CD4-positive, alpha-beta T cell treated with Interleukin-4 for 4 hours (primary cell): ENCODE results near the gene EIF3L.

Source experiments
- DNase-seq: peaks from one replicate; pipeline ENCODE4 v3.0.0-alpha.2; 2020

EIF3L gene

GRCh38 chr22:37817705-37818408 is 31.4 kb upstream of the EIF3L start:
- peak; percentile 64 for DNase-seq

- peak; percentile 52 for DNase-seq
These were observed 30.7 kb upstream of the EIF3L start for GRCh38 chr22:37818409-37819104.

DNA sequence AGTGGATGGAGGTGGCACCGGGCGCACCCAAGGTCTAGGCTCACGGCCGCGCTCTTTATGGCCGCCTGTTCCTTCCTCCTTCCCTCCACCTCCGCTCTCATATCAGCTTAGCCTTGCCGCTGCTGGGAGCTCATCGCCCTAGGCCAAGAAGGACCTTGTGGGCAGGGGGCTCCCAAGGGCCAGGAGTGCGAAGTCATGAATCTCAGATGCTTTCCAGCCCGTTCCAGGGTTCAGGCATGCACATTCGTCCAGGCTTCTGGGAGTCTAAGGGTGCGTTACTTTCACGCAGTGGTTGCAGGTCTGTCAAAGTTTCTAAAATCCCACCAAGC is 30.1 kb upstream of the EIF3L start:
- DNase-seq, result no peak

DNA sequence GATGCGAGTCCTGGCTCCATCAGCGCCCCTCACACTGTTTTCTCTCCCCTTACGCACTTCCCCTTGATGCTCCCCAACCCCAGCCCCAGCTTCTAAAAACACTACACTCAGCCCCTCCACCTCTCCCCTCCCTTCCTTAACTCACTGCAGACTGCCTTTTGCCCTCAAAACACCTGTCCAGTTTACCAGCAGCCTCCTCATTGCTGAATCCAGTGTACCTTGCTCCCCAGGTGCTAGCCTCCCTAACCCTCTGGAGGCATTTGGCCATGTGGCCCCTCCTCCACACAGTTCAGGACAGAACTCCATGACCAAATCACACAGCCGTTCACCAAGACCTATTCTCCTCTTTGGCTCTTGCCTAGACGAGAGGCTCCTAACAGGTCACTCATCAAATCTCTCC is 28.9 kb upstream of the EIF3L start:
- DNase-seq, result no peak

DNA sequence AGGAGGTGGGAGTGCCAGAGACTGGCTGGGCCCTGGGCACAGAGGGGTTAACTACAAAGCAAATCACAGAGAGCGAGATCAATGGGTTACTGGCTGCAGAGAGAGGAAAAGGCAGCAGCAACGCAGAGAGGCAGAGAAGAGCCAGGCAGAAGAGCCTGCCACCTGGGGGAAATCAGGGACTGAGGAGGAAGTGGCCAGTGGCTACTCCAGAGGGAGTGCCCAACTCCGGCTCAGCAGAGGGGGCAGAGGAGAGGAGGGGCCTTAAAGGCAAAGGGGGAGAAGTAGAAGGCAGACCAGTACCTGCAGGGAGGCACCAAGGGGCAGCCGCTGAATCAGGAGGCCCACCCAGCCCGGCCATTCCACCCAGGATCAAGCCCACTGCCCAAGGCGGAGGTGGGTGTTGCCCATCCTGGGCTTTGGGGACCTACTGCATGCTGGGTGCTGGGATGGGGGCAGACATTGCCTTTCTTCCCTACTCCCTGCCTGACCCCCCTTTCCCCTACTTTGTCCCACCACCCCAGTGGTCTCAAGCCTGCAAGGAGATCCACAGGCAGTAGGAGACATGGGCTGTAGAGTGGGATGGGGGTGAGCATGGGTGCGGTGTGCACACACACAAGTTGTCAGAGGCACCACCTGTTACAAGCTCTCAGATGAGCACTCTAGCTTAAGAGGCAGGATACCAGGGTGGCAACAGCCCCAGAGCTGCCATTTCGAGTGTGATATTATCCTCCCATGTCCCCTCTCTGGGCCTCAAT is 27.0 kb upstream of the EIF3L start:
- no peak for DNase-seq

GRCh38 chr22:37823134-37823985 is 25.9 kb upstream of the EIF3L start, which contains the start of gene GALR3:
GALR3 (plus strand) TSS chr22:37823382; CDS start chr22:37823407, 25 bp downstream.
- no peak for DNase-seq

DNA sequence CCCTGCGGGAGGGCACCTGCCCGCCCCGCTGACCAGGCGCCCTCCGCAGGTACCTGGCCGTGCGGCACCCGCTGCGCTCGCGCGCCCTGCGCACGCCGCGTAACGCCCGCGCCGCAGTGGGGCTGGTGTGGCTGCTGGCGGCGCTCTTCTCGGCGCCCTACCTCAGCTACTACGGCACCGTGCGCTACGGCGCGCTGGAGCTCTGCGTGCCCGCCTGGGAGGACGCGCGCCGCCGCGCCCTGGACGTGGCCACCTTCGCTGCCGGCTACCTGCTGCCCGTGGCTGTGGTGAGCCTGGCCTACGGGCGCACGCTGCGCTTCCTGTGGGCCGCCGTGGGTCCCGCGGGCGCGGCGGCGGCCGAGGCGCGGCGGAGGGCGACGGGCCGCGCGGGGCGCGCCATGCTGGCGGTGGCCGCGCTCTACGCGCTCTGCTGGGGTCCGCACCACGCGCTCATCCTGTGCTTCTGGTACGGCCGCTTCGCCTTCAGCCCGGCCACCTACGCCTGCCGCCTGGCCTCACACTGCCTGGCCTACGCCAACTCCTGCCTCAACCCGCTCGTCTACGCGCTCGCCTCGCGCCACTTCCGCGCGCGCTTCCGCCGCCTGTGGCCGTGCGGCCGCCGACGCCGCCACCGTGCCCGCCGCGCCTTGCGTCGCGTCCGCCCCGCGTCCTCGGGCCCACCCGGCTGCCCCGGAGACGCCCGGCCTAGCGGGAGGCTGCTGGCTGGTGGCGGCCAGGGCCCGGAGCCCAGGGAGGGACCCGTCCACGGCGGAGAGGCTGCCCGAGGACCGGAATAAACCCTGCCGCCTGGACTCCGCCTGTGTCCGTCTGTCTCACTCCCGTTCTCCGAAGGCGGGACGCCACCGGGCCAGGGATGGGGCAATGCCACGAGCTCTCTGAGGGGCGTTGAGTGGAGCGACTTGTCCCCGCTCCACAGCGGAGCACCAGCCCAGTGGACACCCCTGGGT is 24.3 kb upstream of the EIF3L start:
- DNase-seq, result no peak

- no peak for DNase-seq
These were observed 22.2 kb upstream of the EIF3L start for GRCh38 chr22:37827056-37827455.

GRCh38 chr22:37830093-37830842 is 19.0 kb upstream of the EIF3L start:
- DNase-seq, result no peak

DNA sequence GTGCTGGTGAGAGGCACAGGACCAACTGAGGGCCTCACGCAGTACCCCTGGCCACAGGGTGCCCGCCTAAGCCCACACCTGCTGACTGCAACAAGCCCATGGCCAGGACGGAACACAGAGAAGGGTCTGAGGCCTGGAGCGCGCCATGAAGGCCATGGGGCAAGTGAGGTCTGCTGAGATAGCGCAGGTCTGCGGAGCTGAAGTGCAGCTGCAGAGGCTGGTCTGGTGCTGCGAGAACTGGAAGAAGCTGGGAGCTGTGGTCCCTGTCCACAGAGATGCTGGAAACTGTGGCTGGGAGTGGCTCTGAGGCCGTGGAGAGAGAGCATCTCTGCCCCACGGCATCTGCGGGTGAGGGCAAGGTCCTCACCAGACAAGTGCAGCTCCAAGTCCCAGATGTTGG is 17.7 kb upstream of the EIF3L start:
- no peak for DNase-seq

DNA sequence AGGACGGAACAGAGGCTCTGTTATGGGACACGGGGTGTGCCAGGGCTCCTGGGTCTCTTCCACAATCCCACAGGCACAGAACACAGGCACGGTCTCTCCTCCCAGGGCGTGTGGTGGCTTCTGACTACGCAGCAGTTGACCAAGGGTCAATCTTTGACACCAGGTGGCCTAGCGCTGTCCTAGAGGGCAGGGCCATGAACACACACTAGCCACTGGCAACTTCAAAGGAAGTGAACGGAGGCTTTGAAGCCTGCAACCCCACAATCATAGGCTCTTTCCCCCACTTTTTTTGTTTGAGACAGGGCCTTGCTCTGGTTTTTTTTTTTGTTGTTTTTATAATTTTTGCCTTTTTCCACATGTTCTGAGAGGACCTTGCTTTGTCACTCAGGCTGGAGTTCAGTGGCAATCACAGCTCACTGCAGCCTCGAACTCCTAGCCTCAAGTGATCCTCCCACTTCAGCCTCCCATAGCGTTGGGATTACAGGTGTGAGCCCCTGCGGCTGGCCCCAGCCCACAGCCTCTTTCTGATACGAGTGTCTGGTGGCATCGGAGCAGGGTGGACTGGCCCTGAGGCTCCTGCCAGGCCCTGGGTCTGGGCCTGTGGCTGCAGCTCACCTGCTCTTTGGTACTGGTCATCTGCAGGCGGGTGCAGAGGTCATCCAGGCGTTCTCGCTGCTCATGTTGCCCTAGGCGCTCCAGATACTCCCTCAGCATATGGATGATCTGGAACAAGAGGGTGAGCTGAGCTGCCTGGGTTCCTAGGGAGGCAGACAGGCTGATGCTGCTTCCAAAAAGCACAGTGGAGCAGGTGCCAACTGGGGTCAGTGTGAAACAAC is 17.0 kb upstream of the EIF3L start:
- DNase-seq, result no peak

DNA sequence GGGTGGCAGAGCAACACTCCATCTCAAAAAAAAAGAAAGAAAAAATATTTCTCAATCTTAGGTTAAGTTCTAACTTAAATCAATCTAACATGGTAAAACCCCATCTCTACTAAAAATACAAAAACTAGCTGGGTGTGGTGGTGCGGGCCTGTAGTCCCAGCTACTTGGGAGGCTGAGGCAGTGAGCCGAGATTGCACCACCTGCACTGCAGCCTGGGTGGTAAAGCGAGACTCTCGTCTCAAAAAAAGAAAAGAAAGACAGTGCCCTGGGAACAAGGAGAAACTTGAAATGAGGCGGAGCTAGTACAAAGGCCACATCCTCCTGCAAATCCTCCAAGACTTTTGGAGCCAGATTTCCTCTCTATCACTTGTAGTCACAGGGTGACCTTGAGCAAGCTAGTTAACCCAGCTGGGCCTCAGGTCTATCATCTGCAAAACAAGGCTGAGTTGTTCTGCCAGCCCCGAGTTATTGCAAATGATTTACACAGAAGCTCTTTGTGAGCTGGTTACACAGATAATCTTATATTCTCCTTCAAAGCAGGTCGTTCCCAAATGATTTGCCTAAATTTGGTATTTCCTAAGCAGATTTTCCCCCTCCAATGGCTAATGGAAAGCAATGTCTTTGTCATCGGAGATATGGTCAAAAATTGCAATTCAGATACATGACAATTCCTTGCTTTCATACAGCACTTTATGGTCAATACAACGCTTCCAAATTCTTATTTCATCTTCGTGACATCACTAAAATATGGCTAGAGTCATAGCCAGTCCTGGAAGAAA is 7.0 kb upstream of the EIF3L start:
- DNase-seq, result no peak

DNA sequence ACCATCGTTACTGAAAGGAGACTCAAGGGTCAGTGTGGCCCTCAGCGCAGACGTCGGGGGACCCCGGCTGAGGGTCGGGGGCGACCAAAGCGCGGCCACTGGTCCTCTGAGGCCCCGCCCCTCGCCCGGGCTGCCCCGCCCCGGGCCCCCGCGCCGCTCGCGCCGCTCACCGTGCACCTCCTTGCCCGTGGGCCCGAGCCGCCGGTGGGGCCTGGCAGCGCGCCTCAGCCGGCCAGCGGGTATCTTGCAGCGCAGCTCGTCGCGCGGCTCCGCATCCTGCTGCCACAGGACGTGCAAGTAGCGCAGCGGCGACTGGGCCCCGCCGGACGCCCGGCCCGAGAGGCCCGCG is 5.5 kb upstream of the EIF3L start:
- DNase-seq, result peak; percentile 24

GRCh38 chr22:37844904-37845329 is 4.3 kb upstream of the EIF3L start:
- no peak for DNase-seq

GRCh38 chr22:37846433-37846832 is 2.8 kb upstream of the EIF3L start:
- no peak for DNase-seq

- DNase-seq, result peak; percentile 8
These were observed 581 bp upstream of the EIF3L start for GRCh38 chr22:37848587-37849088.

DNA sequence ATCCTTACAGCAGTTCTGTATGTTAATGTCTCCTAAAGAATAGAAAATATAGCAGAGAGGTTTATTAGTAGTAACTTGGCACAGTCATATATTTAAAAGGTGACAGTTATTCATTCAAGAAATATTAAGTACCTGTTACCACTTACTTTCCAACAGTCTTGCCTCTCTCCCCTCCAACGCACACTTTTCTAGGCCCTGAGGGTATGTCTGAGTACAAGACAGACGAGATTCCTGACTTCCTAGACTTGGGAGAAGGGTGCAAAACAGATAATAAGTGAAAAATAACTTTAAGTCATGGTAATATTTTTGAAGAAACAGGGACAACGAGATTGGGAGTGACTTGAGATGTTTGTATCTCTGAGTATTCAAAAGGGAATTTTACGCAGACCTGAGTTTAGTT is 1.6 kb downstream of the EIF3L start:
- no peak for DNase-seq

DNA sequence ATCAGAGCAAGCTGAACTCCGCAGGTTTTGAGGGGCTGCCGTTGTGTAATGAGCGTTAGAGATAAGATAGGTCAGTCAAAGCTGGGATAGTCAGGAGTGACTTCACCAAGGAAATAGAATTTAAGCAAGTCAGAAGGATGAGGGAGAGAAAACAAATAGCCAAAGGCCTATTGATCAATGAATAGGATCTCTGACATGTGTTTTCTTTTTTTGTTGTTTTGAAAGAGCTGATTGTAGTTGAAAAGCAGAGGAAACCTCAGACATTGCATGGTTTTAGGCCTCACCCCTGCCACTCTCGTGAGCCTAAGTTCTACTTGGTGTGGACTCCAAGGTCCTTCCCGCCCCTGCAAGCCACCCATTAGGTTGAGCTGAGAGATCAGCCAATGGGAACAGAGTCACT is 3.2 kb downstream of the EIF3L start:
- no peak for DNase-seq

- DNase-seq, result no peak
These were observed 5.7 kb downstream of the EIF3L start for GRCh38 chr22:37854946-37855345.
